IMR-90 (cell line): ENCODE data around the gene CERS6. TPM values are rescaled to one million over a fixed set of nuclear protein-coding genes. Genes with fewer than 3 reads are reported as not detected.

ENCODE experiments used
- ATAC-seq: fragments of 200-7000 bp; cut with Tn5 transposase; 2 replicates; pipeline ENCODE4 v1.9.1; 2020; ENCODE audit warnings: low read depth, mild to moderate bottlenecking, moderate library complexity
- BruUV-seq: library from RNA; stranded (reverse); fragments of 400-500 nt; replicated peaks from 2 replicates; lab custom pipeline; 2021; lab: Mats Ljungman, UMichigan
- CTCF ChIA-PET: fragments of 300-600 bp; formaldehyde crosslinking; extraction: SDS; loops from one replicate; lab custom pipeline; 2021; ENCODE audit warnings: antibody characterized with exemption; lab: Yijun Ruan, JAX
- POLR2A ChIA-PET: fragments of 300-600 bp; sonication (Branson Sonifier 250); formaldehyde crosslinking; loops from one replicate; lab custom pipeline; 2022; ENCODE audit warnings: antibody characterized with exemption; ENCODE audit not compliant: unreplicated experiment; lab: Charles Lee
- DNase-seq: peaks from one replicate; pipeline ENCODE4 v3.0.0; 2013
- H2AFZ ChIP-seq: replicated peaks from 2 replicates; pipeline ENCODE3; 2013; ENCODE audit warnings: low read length, mild to moderate bottlenecking; ENCODE audit not compliant: poor library complexity
- H2AK5ac ChIP-seq: 2 replicates; pipeline ENCODE4 v1.6.1; 2013; ENCODE audit warnings: low read depth, low read length, inconsistent platforms
- H2AK9ac ChIP-seq: replicated peaks from 2 replicates; pipeline ENCODE3; 2013; ENCODE audit warnings: mild to moderate bottlenecking, low read depth, low read length, moderate library complexity; ENCODE audit not compliant: poor library complexity
- H2BK120ac ChIP-seq: 2 replicates; pipeline ENCODE4 v1.6.1; 2013; ENCODE audit warnings: low read depth, low read length, inconsistent platforms
- H2BK15ac ChIP-seq: 3 replicates; pipeline ENCODE4 v1.6.1; 2013; ENCODE audit warnings: low read depth, low read length, inconsistent platforms
- H2BK20ac ChIP-seq: 2 replicates; pipeline ENCODE4 v1.6.1; 2013; ENCODE audit warnings: low read depth, mild to moderate bottlenecking, inconsistent platforms, low read length, moderate library complexity
- H2BK5ac ChIP-seq: 2 replicates; pipeline ENCODE4 v1.6.1; 2013; ENCODE audit warnings: mild to moderate bottlenecking, low read depth, low read length, inconsistent platforms; ENCODE audit not compliant: poor library complexity, severe bottlenecking
- H3K14ac ChIP-seq: replicated peaks from 2 replicates; pipeline ENCODE4 v1.6.1; 2013; ENCODE audit warnings: low read depth, low read length, inconsistent platforms
- H3K18ac ChIP-seq: 2 replicates; pipeline ENCODE4 v1.6.1; 2013; ENCODE audit warnings: low read depth, low read length, control low read depth
- H3K23ac ChIP-seq: 2 replicates; pipeline ENCODE4 v1.6.1; 2013; ENCODE audit warnings: low read depth, low read length, inconsistent platforms
- H3K27ac ChIP-seq: 2 replicates; pipeline ENCODE4 v1.5.1; 2013; ENCODE audit warnings: mild to moderate bottlenecking, control low read depth, low read length; ENCODE audit not compliant: insufficient read depth
- H3K27me3 ChIP-seq: 2 replicates; pipeline ENCODE4 v1.6.1; 2013; ENCODE audit warnings: low read length; ENCODE audit not compliant: control insufficient read depth, insufficient read depth
- H3K36me3 ChIP-seq: 2 replicates; pipeline ENCODE4 v1.6.1; 2013; ENCODE audit warnings: low read length, mixed read lengths; ENCODE audit not compliant: control insufficient read depth, insufficient read depth
- H3K4ac ChIP-seq: 2 replicates; pipeline ENCODE4 v1.6.1; 2013; ENCODE audit warnings: low read depth, low read length, inconsistent platforms
- H3K4me1 ChIP-seq: 2 replicates; pipeline ENCODE4 v1.6.1; 2013; ENCODE audit warnings: low read length, mixed read lengths; ENCODE audit not compliant: control insufficient read depth, insufficient read depth
- H3K4me2 ChIP-seq: 2 replicates; pipeline ENCODE4 v1.6.1; 2013; ENCODE audit warnings: low read depth, mild to moderate bottlenecking, control low read depth, low read length, moderate library complexity
- H3K4me3 ChIP-seq: 2 replicates; pipeline ENCODE4 v1.5.1; 2013; ENCODE audit warnings: low read depth, mild to moderate bottlenecking, control low read depth, low read length, moderate library complexity; ENCODE audit not compliant: insufficient read depth
- H3K56ac ChIP-seq: 2 replicates; pipeline ENCODE4 v1.6.1; 2013; ENCODE audit warnings: low read length, inconsistent platforms; ENCODE audit not compliant: insufficient read depth; ENCODE audit errors: extremely low read depth
- H3K79me1 ChIP-seq, 2 experiments: 2 replicates each; pipeline ENCODE4 v1.6.1; 2013; ENCODE audit warnings: low read length in 2 of 2, inconsistent platforms in 1 of 2, low read depth in 1 of 2
- H3K9ac ChIP-seq: 2 replicates; pipeline ENCODE4 v1.6.1; 2013; ENCODE audit warnings: low read depth, low read length, control low read depth
- H3K9me1 ChIP-seq: 2 replicates; pipeline ENCODE4 v1.6.1; 2013; ENCODE audit warnings: low read length, inconsistent platforms; ENCODE audit not compliant: insufficient read depth
- H3K9me3 ChIP-seq: 2 replicates; pipeline ENCODE4 v1.6.1; 2013; ENCODE audit warnings: low read length; ENCODE audit not compliant: control insufficient read depth, insufficient read depth
- H4K20me1 ChIP-seq: 2 replicates; pipeline ENCODE4 v1.6.1; 2013; ENCODE audit warnings: low read length, inconsistent platforms; ENCODE audit not compliant: insufficient read depth
- H4K5ac ChIP-seq: 2 replicates; pipeline ENCODE4 v1.6.1; 2013; ENCODE audit warnings: mild to moderate bottlenecking, low read depth, low read length, control low read depth
- H4K8ac ChIP-seq, 2 experiments: 2 replicates each; pipeline ENCODE4 v1.6.1; 2013; ENCODE audit warnings: low read depth in 2 of 2, low read length in 2 of 2, control low read depth in 1 of 2, inconsistent platforms in 1 of 2
- H4K91ac ChIP-seq: 2 replicates; pipeline ENCODE4 v1.6.1; 2013; ENCODE audit warnings: low read depth, low read length, inconsistent platforms; ENCODE audit not compliant: insufficient read depth
- CHD1 ChIP-seq: IDR thresholded peaks from 2 replicates; pipeline ENCODE4 v1.6.1; 2012; ENCODE audit warnings: low read depth, low read length, improper control_type of control experiment
- NFE2L2 ChIP-seq: fragments of 150-350 bp; IDR thresholded peaks from 2 replicates; pipeline ENCODE4 v1.6.1; 2016; ENCODE audit warnings: low read depth, mild to moderate bottlenecking, low read length
- RFX5 ChIP-seq: IDR thresholded peaks from 2 replicates; pipeline ENCODE4 v1.8.0; 2012; ENCODE audit warnings: low read depth, mild to moderate bottlenecking, low read length, moderate library complexity
- SMC3 ChIP-seq: fragments of 150-350 bp; IDR thresholded peaks from 2 replicates; pipeline ENCODE4 v1.6.1; 2016; ENCODE audit warnings: low read depth, mild to moderate bottlenecking, antibody characterized with exemption, low read length, moderate library complexity
- WGBS, 2 experiments: methylation state at CpG; one replicate each; pipeline versions ENCODE4 v1.1.5 to v1.1.7; 2013; ENCODE audit warnings: missing lambda C conversion rate in 2 of 2; ENCODE audit not compliant: insufficient read length in 1 of 2; ENCODE audit errors: extremely low coverage in 2 of 2; 5-methylcytosine and 5-hydroxymethylcytosine counted together
- dilution Hi-C: fragments of 300-500 bp; cut with HindIII; formaldehyde crosslinking; loops from one replicate; pipeline ENCODE4 v1.14.3; 2018; ENCODE audit warnings: low sequenced_read_pairs; ENCODE audit not compliant: unreplicated experiment
- in situ Hi-C: fragments of 300-500 bp; cut with MboI; formaldehyde crosslinking; loops from 3 replicates; pipeline ENCODE4 v1.14.3; 2019; ENCODE audit warnings: low sequenced_read_pairs, inconsistent platforms, mixed read lengths
- intact Hi-C: fragments of 100-400 bp; cut with micrococcal nuclease; formaldehyde crosslinking; loops from 2 replicates; pipeline ENCODE4 v1.10.0; 2022
- polyA plus RNA-seq, 3 experiments: library from polyadenylated mRNA; depleted of rRNA; stranded (reverse); fragments of >200 nt; gene quantifications; 2 replicates each; pipeline ENCODE4 v1.2.3, GENCODE V29; 2012; ENCODE audit warnings: low replicate concordance in 1 of 3
- total RNA-seq: library from RNA; depleted of rRNA; stranded (reverse); fragments of >200 nt; gene quantifications from 2 replicates; pipeline ENCODE4 v1.2.3, GENCODE V29; 2012

CERS6 gene
- total and polyA plus RNA-seq, 2 of the 4 experiments (the other 2 are of a cell fraction): 2.1 to 5.7 TPM

DNA sequence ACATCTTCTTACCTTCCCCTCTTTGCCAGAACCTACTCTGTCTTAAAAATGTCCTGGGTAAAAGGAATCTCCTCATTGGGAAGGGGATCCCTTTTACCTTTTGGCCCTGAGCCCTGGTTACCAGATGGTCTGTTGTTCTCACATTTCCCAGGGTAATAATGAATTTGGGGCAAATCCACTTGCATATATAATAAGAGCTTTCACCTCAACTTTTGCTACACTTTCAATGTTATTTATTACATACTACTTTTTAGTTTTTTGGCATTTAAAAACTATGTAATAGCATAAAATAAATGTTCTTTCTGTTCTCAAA, 15.0 kb downstream of the CERS6 start (continued):
- no peak for TF ChIP-seq NFE2L2
- no peak for TF ChIP-seq SMC3
- TF ChIP-seq CHD1: no peak

DNA sequence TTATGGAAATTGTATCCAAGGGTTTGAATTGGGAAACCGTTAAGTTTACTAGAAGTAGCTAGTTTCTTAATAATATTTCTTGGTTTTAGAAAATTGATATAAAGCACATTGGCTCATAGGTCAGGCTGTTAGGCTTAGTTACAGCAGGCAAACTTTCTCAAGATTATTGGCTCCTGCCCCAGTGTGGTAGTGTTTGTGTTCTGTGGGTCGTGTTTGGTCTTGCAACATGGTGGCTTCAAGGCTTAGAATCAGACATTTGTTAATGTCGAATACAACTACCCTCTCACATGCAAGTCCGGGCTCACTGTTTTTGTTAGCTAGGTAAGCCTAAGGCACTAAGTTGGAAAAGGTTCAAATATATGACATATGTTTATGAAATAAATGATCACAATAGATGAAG, 19.6 kb downstream of the CERS6 start:
- no peak overlapping the region for H4K91ac ChIP-seq
- H3K36me3 ChIP-seq: no peaks in the 10 kb centered on the region
- BruUV-seq: no TSS peak
- H2AK9ac ChIP-seq: no peak overlapping the region
- no peak overlapping the region for H2BK5ac ChIP-seq
- no peak overlapping the region for H3K56ac ChIP-seq
- no peak overlapping the region for H3K9ac ChIP-seq
- H2AFZ ChIP-seq: no peak overlapping the region
- H3K9me3 ChIP-seq: no peaks in the 10 kb centered on the region
- ATAC-seq (no peak), DNase-seq (no peak)
- H2BK15ac ChIP-seq: no peak overlapping the region
- no peaks in the 10 kb centered on the region for H4K20me1 ChIP-seq
- intact Hi-C loops: no loop called here
- no peak overlapping the region for H3K4me3 ChIP-seq
- H3K14ac ChIP-seq: no peak overlapping the region
- H3K9me1 ChIP-seq: no peaks in the 10 kb centered on the region
- in situ Hi-C loops: no loop called here
- no peak overlapping the region for H3K4me2 ChIP-seq
- H3K18ac ChIP-seq: no peak overlapping the region
- no peaks in the 10 kb centered on the region for H3K4me1 ChIP-seq
- H2BK120ac ChIP-seq: no peak overlapping the region
- no peak overlapping the region for H4K8ac ChIP-seq
- no peak overlapping the region for H3K23ac ChIP-seq
- dilution Hi-C loops: no loop called here
- no peak overlapping the region for H3K4ac ChIP-seq
- ChIA-PET CTCF (interaction anchor here (0.8 to 1.3 kb wide), 3 partner anchors 8 to 230 kb away, joined by 3 to 4 read pairs (median 3); no protein-coding TSS in a partner anchor), POLR2A (no interaction called here)
- TF ChIP-seq RFX5: no peak
- no peak overlapping the region for H3K27ac ChIP-seq
- no peaks in the 10 kb centered on the region for H3K27me3 ChIP-seq
- H4K5ac ChIP-seq: no peak overlapping the region
- no peak overlapping the region for H2AK5ac ChIP-seq
- no peak overlapping the region for H2BK20ac ChIP-seq
- WGBS, 2 experiments: 100% methylated on average over 1 of the region's 4 CpGs; no CpG with 5 or more reads in 1 of the 2 experiments
- H3K79me1 ChIP-seq: no peaks in the 10 kb centered on the region; a peak in 1 of 4 replicates
